ENCODE data around the gene POLR1D.

POLR1D gene

DNA sequence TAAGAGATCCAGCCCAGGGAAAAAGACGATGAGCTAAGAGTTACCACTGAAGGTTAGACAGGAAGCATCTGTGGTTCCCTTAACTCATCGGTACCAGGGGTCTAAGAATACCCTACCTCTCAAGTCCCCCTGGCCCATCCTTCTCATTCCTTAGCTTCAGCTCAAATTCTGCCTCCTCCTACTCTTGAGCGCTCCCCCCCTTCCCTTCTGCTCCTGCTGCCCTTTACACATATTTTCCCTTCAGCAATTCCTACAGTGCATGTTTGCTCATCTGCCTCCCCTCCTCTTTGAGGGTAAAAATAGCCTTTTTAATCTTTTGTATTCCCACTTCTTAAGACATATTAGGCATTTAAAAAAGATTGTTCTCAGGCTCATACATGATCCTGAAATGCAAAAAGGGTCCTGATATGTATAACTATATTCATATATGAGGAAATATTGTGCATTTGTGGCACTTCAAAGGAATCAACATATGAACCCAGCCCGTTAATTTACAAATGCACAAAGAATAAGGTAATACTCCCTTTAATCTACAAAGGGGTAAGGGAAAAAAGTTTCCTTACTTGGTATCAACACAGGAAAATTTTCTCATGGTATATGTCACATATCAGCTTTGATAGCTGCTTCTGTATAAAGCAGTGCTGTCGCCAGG lies 34.5 kb upstream of the POLR1D start:
- no peak for DNase-seq (ENCODE audit: low read depth)
- H3K4me3 ChIP-seq (ENCODE audit: control insufficient read depth, low read depth, low read length), result no peak overlapping the region
- TF ChIP-seq CTCF (conservative IDR thresholded peaks at IDR 0.05; ENCODE audit: control insufficient read depth, insufficient read depth, low read depth, low read length), result no peak

DNA sequence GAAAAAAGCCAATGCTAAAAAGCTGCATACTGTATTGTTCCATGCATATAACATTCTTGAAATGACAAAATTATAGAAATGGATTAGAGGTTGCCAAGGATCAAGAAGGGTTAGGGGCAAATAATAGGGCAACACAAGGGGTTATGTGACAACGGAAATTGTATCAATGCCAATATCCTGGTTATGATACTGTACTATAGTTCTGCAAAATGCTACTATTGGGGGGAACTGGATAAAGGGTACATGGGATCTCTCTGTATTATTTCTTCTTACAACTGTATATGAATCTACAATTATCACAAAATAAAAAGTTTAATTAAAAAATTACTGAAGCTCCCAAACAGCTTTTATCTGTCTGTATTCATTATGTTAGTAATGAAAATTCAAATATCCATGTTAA lies 33.3 kb upstream of the POLR1D start:
- no peak for TF ChIP-seq CTCF (conservative IDR thresholded peaks at IDR 0.05; ENCODE audit: control insufficient read depth, insufficient read depth, low read depth, low read length)
- DNase-seq (ENCODE audit: low read depth), result no peak
- H3K4me3 ChIP-seq (ENCODE audit: control insufficient read depth, low read depth, low read length), result no peak overlapping the region

DNA sequence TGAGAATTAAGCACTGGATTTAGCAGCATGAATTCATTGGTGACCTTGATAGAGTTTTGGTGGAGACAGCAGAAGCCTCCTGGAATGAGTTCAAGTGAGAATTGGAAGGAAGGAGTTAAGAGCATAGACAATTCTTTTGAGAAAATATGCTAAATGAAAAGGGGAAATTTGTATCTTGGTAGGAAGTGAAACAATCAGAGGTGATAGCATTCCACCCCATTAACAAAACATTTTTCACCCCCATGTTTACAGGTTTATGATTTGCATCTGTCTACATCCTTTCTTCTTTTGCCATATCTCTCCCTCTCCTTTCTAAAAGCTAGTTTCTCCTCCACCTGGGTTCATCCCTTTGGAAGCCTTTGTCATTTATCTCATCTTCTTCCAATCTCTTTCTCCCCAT lies 28.8 kb upstream of the POLR1D start:
- no peak for TF ChIP-seq CTCF (conservative IDR thresholded peaks at IDR 0.05; ENCODE audit: control insufficient read depth, insufficient read depth, low read depth, low read length)
- no peak overlapping the region for H3K4me3 ChIP-seq (ENCODE audit: control insufficient read depth, low read depth, low read length)

GRCh38 chr13:27593267-27593666 lies 28.4 kb upstream of the POLR1D start:
- DNase-seq (ENCODE audit: low read depth), result no peak
- TF ChIP-seq CTCF (conservative IDR thresholded peaks at IDR 0.05; ENCODE audit: control insufficient read depth, insufficient read depth, low read depth, low read length), result no peak
- H3K4me3 ChIP-seq (ENCODE audit: control insufficient read depth, low read depth, low read length), result no peak overlapping the region

More for the DNA sequence above, 28.8 kb upstream of the POLR1D start:
- no peak for DNase-seq (ENCODE audit: low read depth)

DNA sequence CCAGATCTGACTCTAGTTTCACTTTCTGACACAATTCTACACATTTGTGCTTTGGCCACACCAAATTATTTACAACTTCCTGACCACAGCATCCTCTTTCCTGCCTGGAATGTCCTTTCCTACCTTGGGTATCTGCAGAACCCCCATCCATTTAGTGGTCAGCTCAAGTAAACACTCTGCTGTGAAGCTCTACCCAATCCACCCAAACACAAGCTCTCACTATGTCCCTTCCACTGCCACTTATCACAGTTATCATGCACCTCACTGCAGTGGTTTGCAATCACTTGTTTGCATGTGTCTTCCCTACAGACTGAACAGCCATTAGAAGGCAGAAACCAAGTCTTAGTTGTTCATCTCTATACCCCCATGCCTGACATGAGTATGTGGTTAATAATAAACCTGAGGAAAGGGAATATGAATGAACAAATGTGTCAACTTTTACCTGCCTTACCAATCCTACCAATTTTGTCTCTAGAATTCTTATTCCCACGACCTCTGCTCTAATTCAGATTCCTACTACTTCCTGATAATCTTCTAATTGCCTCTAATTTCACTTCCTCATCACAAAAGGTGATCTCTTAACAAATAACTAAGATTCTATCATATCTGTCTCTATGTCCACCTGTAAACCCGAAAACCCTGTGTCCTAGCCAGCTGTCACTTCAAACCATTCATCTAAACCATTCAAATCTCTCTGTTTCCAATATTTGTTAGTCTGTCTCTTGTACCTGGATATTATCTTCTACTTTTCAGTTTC lies 26.5 kb upstream of the POLR1D start:
- DNase-seq (ENCODE audit: low read depth), result no peak
- H3K4me3 ChIP-seq (ENCODE audit: control insufficient read depth, low read depth, low read length), result no peak overlapping the region
- TF ChIP-seq CTCF (conservative IDR thresholded peaks at IDR 0.05; ENCODE audit: control insufficient read depth, insufficient read depth, low read depth, low read length), result no peak

DNA sequence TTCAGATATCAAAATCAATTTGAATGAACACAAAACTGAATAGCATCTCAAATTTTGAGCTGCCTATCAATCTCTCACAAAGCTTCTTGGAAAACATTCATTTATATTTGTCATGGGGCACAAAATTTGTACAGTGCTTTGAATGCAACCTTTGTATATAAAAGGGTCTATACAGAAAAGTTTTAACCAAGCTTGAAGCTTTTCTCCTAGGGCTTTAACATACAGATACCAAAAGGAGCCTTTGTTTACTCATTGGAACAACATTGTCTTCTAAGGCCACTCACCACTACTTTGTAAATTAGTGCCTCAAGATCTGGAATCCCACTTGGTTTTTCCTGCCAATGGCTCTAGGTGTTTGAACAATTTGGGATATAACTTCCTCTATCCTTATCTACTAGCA lies 22.6 kb upstream of the POLR1D start:
- no peak overlapping the region for H3K4me3 ChIP-seq (ENCODE audit: control insufficient read depth, low read depth, low read length)
- DNase-seq (ENCODE audit: low read depth), result no peak
- no peak for TF ChIP-seq CTCF (conservative IDR thresholded peaks at IDR 0.05; ENCODE audit: control insufficient read depth, insufficient read depth, low read depth, low read length)

Data from fibroblast of mammary gland (primary cell).